ENCODE data around the gene GRIK4.

GRIK4 gene

GRCh38 chr11:120811731-120812130 is 300.2 kb downstream of the GRIK4 start:
- TF ChIP-seq CTCF (IDR thresholded peaks at IDR 0.05; ENCODE audit: low read depth, low read length, missing control alignments): no peak
- in situ Hi-C loops (cut with HindIII; ENCODE audit: low sequenced_read_pairs): no loop called here
- H3K4me3 ChIP-seq (ENCODE audit: low read depth, low read length): no peak overlapping the region
- no peak for DNase-seq (ENCODE audit: low read depth)

- in situ Hi-C loops (cut with HindIII; ENCODE audit: low sequenced_read_pairs): no loop called here
- DNase-seq (ENCODE audit: low read depth): no peak
- TF ChIP-seq CTCF (IDR thresholded peaks at IDR 0.05; ENCODE audit: low read depth, low read length, missing control alignments): no peak
- H3K4me3 ChIP-seq (ENCODE audit: low read depth, low read length): no peak overlapping the region
Observed at GRCh38 chr11:120814531-120815318, 303.2 kb downstream of the GRIK4 start.

GRCh38 chr11:120815319-120816100 is 304.0 kb downstream of the GRIK4 start:
- no peak for DNase-seq (ENCODE audit: low read depth)
- in situ Hi-C loops (cut with HindIII; ENCODE audit: low sequenced_read_pairs): no loop called here
- no peak for TF ChIP-seq CTCF (IDR thresholded peaks at IDR 0.05; ENCODE audit: low read depth, low read length, missing control alignments)
- no peak overlapping the region for H3K4me3 ChIP-seq (ENCODE audit: low read depth, low read length)

- in situ Hi-C loops (cut with HindIII; ENCODE audit: low sequenced_read_pairs): no loop called here
Observed at GRCh38 chr11:120816176-120816575, 304.6 kb downstream of the GRIK4 start.

GRCh38 chr11:120816711-120817110 is 305.2 kb downstream of the GRIK4 start:
- TF ChIP-seq CTCF (IDR thresholded peaks at IDR 0.05; ENCODE audit: low read depth, low read length, missing control alignments): no peak
- in situ Hi-C loops (cut with HindIII; ENCODE audit: low sequenced_read_pairs): no loop called here
- DNase-seq (ENCODE audit: low read depth): no peak
- H3K4me3 ChIP-seq (ENCODE audit: low read depth, low read length): no peak overlapping the region

More at GRCh38 chr11:120816176-120816575, 304.6 kb downstream of the GRIK4 start:
- no peak for TF ChIP-seq CTCF (IDR thresholded peaks at IDR 0.05; ENCODE audit: low read depth, low read length, missing control alignments)
- no peak overlapping the region for H3K4me3 ChIP-seq (ENCODE audit: low read depth, low read length)
- no peak for DNase-seq (ENCODE audit: low read depth)

GRCh38 chr11:120817158-120817557 is 305.6 kb downstream of the GRIK4 start:
- DNase-seq (ENCODE audit: low read depth): no peak
- no peak overlapping the region for H3K4me3 ChIP-seq (ENCODE audit: low read depth, low read length)
- TF ChIP-seq CTCF (IDR thresholded peaks at IDR 0.05; ENCODE audit: low read depth, low read length, missing control alignments): no peak
- in situ Hi-C loops (cut with HindIII; ENCODE audit: low sequenced_read_pairs): no loop called here

All from astrocyte of the cerebellum (primary cell).